ENCODE data around the gene FGR. TPM values are rescaled to one million over a fixed set of nuclear protein-coding genes. Genes with fewer than 3 reads are reported as not detected.
A peak's percentile ranks its signal among the peaks of the same experiment; 100 is the strongest.

FGR gene
- polyA plus RNA-seq, 1 of the 3 experiments (the other 2 are of a cell fraction) = not detected

DNA sequence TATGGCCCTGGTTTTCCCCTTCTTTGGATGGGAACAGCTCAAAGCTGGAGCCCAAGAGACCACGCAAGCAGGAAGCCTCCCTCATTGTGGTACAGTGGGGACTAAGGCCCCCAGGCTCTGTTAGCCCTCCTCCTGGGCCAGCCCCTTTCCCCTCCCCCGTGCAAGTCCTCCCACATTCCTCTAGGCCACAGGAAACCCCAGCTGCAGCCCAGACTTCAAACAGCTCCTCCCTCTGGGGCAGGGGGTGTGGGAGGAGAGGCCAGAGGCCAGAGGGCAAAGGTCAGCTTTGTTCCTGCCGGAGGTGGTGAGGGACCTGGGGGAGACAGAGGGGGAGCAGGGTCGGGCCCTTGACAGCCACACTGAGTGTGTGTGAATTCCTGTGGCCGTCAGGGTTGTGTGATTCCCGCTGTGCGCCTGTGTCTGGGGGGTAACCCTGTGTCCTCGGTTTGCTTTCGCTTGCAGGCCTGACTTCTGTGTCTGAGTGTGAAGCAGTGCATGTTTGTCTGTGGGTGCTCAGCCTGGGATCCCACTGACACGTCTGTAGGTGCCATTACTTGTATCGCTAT, 27.7 kb downstream of the FGR start:
- Histone ChIP-seq H3K27ac (ENCODE audit: low read depth in 2 of 2, low read length in 1 of 2) (peak overlapping the region in 1 of 2 experiments; percentile 43; a peak in 1 of 4 replicates), H3K79me2 (ENCODE audit: insufficient read depth) (peaks cover 11% of the 10 kb centered on the region), H3K9me3 (no peaks in the 10 kb centered on the region), H3K9ac (no peak overlapping the region), H4K20me1 (ENCODE audit: insufficient read depth) (peaks cover 3% of the 10 kb centered on the region), H3K27me3 (ENCODE audit: insufficient read depth) (no peaks in the 10 kb centered on the region), H3K4me1 (ENCODE audit: control insufficient read depth in 1 of 2, insufficient read depth in 2 of 2, low read depth in 1 of 2, low read length in 1 of 2) (peaks cover 5 to 8% of the 10 kb centered on the region in 2 experiments; a peak in 2 of 4 replicates), H3K4me2 (peak overlapping the region; percentile 21; the same call in 1 of the 2 replicates), H3F3A (replicated peaks; ENCODE audit: insufficient read depth) (peaks cover 15% of the 10 kb centered on the region), H3K9me2 (no peaks in the 10 kb centered on the region), H3K36me3 (replicated peaks in 1 of 2; ENCODE audit: control insufficient read depth in 1 of 2, insufficient read depth in 2 of 2, low read length in 1 of 2) (no peaks in the 10 kb centered on the region), H3K4me3 (ENCODE audit: low read depth in 2 of 2, low read length in 1 of 2) (no peak overlapping the region), H2AFZ (ENCODE audit: low read depth) (peak overlapping the region; percentile 53; the same call in 1 of the 2 replicates)
- 90% methylated on average over 7 of the region's 11 CpGs for WGBS (ENCODE audit: low lambda C conversion rate)
- CTCF ChIA-PET = interaction anchor here (0.6 to 27.7 kb wide), 40 partner anchors 11 to 613 kb away, joined by 3 to 603 read pairs (median 5); partner anchors contain the start of genes IFI6 and MAP3K6
- TF ChIP-seq SIN3A (IDR thresholded peaks at IDR 0.05; ENCODE audit: borderline replicate concordance, low read depth, low read length) = no peak
- no peak for TF ChIP-seq FOXM1 (IDR thresholded peaks at IDR 0.05; ENCODE audit: low read depth)
- no peak for TF ChIP-seq FOXJ3 (CRISPR knock-in tag; IDR thresholded peaks at IDR 0.05)
- no peak for TF ChIP-seq MEF2A (IDR thresholded peaks at IDR 0.05; ENCODE audit: borderline replicate concordance, low read depth)
- TF ChIP-seq RFX5 (IDR thresholded peaks at IDR 0.05; ENCODE audit: low read length) = no peak
- no peak for TF ChIP-seq EZH2phosphoT487 (IDR thresholded peaks at IDR 0.05; ENCODE audit: borderline replicate concordance, low read depth)
- TF ChIP-seq YY1 (IDR thresholded peaks at IDR 0.05; ENCODE audit: low read depth) = no peak
- TF ChIP-seq TCF12 (IDR thresholded peaks at IDR 0.05) = no peak
- no peak for TF ChIP-seq IRF3 (IDR thresholded peaks at IDR 0.05; ENCODE audit: low read depth, low read length)
- TF ChIP-seq GATA2 (CRISPR knock-in tag; IDR thresholded peaks at IDR 0.05) = no peak
- TF ChIP-seq NRF1 (IDR thresholded peaks at IDR 0.05; ENCODE audit: low read depth, low read length) = no peak
- TF ChIP-seq ZBTB33 (IDR thresholded peaks at IDR 0.05; ENCODE audit: borderline replicate concordance, low read depth) = no peak
- no peak for TF ChIP-seq EP300 (IDR thresholded peaks at IDR 0.05; ENCODE audit: borderline replicate concordance in 1 of 2, low read depth in 1 of 2, low read length in 1 of 2)
- no peak for TF ChIP-seq FOSL2 (IDR thresholded peaks at IDR 0.05; ENCODE audit: borderline replicate concordance, low read depth)
- no peak for TF ChIP-seq POLR2AphosphoS5 (IDR thresholded peaks at IDR 0.05; ENCODE audit: low read depth, low read length)
- no peak for TF ChIP-seq TAF1 (IDR thresholded peaks at IDR 0.05; ENCODE audit: borderline replicate concordance, low read depth, low read length)
- TF ChIP-seq SMC3 (IDR thresholded peaks at IDR 0.05; ENCODE audit: low read depth, low read length) = no peak
- no peak for TF ChIP-seq MAX (IDR thresholded peaks at IDR 0.05; ENCODE audit: low read depth)
- POLR2A ChIA-PET = no interaction called here
- no peak for DNase-seq
